CD4-positive, alpha-beta T cell treated with Interleukin-10 for 1 hour (primary cell): ENCODE results near the gene SLC6A15.

Experiments used
- DNase-seq: peaks from one replicate; pipeline ENCODE4 v3.0.0-alpha.2; 2020

Gene SLC6A15

GRCh38 chr12:84912198-84913128, at the start of gene SLC6A15:
SLC6A15 (minus strand) TSS chr12:84912799; CDS start chr12:84892120, 20,679 bp downstream.
- no peak for DNase-seq

GRCh38 chr12:84960918-84961317, 48.3 kb upstream of the SLC6A15 start:
- no peak for DNase-seq

GRCh38 chr12:84955298-84955697, 42.7 kb upstream of the SLC6A15 start:
- no peak for DNase-seq

GRCh38 chr12:84954415-84954814, 41.8 kb upstream of the SLC6A15 start:
- DNase-seq: no peak

GRCh38 chr12:84950971-84951546, 38.5 kb upstream of the SLC6A15 start:
- DNase-seq: no peak

- no peak for DNase-seq
These were observed 34.2 kb upstream of the SLC6A15 start for GRCh38 chr12:84946753-84947152.

- no peak for DNase-seq
These were observed 24.8 kb upstream of the SLC6A15 start for GRCh38 chr12:84937415-84937814.

GRCh38 chr12:84929501-84929900, 16.9 kb upstream of the SLC6A15 start:
- DNase-seq: no peak

GRCh38 chr12:84924981-84925380, 12.4 kb upstream of the SLC6A15 start:
- DNase-seq: no peak

- no peak for DNase-seq
These were observed 10.1 kb upstream of the SLC6A15 start for GRCh38 chr12:84922693-84923092.

GRCh38 chr12:84920331-84920730, 7.7 kb upstream of the SLC6A15 start:
- DNase-seq: no peak

GRCh38 chr12:84919271-84919670, 6.7 kb upstream of the SLC6A15 start:
- DNase-seq: no peak

- DNase-seq: no peak
These were observed 523 bp upstream of the SLC6A15 start for GRCh38 chr12:84913129-84913515.

GRCh38 chr12:84911271-84912197, 1.1 kb downstream of the SLC6A15 start:
- no peak for DNase-seq

- no peak for DNase-seq
These were observed 1.9 kb downstream of the SLC6A15 start for GRCh38 chr12:84910549-84911241.

- DNase-seq: no peak
These were observed 8.5 kb downstream of the SLC6A15 start for GRCh38 chr12:84904051-84904450.

- no peak for DNase-seq
These were observed 21.3 kb downstream of the SLC6A15 start for GRCh38 chr12:84891106-84891838.

GRCh38 chr12:84889818-84890217, 22.8 kb downstream of the SLC6A15 start:
- DNase-seq: no peak

- no peak for DNase-seq
These were observed 23.7 kb downstream of the SLC6A15 start for GRCh38 chr12:84888861-84889260.

- no peak for DNase-seq
These were observed 35.3 kb downstream of the SLC6A15 start for GRCh38 chr12:84877340-84877739.

GRCh38 chr12:84875241-84875640, 37.4 kb downstream of the SLC6A15 start:
- DNase-seq: no peak

GRCh38 chr12:84874825-84875139, 37.8 kb downstream of the SLC6A15 start:
- DNase-seq: no peak
